H1 (cell line): ENCODE results near the gene TENT4A. TPM values are rescaled to one million over a fixed set of nuclear protein-coding genes. Genes with fewer than 3 reads are reported as not detected.

ENCODE experiments used
- polyA plus RNA-seq, 7 experiments: library from polyadenylated mRNA; depleted of rRNA in 3 of 7; stranded (reverse) in 5 of 7; unstranded in 2 of 7; fragments of >200 nt in 5 of 7; fragments of 200-250 nt in 2 of 7; gene quantifications; 1 replicate in 5 of 7; 2 replicates in 1 of 7; 4 replicates in 1 of 7; pipeline versions ENCODE4 v1.2.1 to v1.2.3, GENCODE V29; 2011 to 2013; ENCODE audit warnings: missing spikeins in 2 of 7, mixed read lengths in 2 of 7
- total RNA-seq: library from RNA; stranded (reverse); fragmentation: NEBNext Ultra II Directional; extraction: Animal tissue kit (Norgen Biotek cat#: 25700); gene quantifications from 2 replicates; pipeline ENCODE4 v1.2.1, GENCODE V29; 2021

Gene TENT4A
- total and polyA plus RNA-seq, 2 of the 8 experiments (the other 6 are each of a cell fraction or from before 2014, with no cell fraction given), result 8.9 to 25.1 TPM

Other genes with a start within 250 kb of the TENT4A start
- 94.7 and 96.5 TPM in 2 replicates for gene NSUN2, start 80.4 kb upstream of the TENT4A start, total RNA-seq
- gene NSUN2, start 80.4 kb upstream of the TENT4A start, polyA plus RNA-seq (2011; rRNA removed), result 43.2 and 47.3 TPM in 2 replicates
- 36.7 and 42.4 TPM in 2 replicates for gene SRD5A1, start 80.0 kb upstream of the TENT4A start, total RNA-seq
- gene SRD5A1, start 80.0 kb upstream of the TENT4A start, polyA plus RNA-seq (2011; rRNA removed), result 34.7 and 63.2 TPM in 2 replicates